ENCODE measurements around the gene RAB40B.

RAB40B gene

DNA sequence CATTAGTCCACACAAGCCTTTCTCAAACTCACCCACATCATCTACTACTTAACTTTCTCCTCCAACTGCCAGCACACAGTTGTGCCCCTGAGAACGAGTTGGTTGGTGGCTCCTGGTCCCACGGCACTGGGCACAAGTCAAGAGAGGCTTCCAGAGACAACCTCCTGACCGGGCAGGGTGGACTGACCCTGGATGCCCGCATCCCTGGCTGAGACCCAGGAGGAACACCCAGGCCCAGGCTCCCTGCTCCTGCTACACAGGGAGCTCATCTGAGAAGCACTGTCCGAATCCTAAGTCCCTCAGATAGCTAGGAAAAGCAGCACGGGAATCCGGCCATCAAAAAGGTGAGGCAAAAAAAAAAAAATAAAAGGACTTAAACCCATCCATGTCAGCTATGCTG is 79.3 kb downstream of the RAB40B start (continued):
- TF ChIP-seq ZFP30 (CRISPR knock-in tag; IDR thresholded peaks at IDR 0.05), result no peak
- TF ChIP-seq, protein P1, sequence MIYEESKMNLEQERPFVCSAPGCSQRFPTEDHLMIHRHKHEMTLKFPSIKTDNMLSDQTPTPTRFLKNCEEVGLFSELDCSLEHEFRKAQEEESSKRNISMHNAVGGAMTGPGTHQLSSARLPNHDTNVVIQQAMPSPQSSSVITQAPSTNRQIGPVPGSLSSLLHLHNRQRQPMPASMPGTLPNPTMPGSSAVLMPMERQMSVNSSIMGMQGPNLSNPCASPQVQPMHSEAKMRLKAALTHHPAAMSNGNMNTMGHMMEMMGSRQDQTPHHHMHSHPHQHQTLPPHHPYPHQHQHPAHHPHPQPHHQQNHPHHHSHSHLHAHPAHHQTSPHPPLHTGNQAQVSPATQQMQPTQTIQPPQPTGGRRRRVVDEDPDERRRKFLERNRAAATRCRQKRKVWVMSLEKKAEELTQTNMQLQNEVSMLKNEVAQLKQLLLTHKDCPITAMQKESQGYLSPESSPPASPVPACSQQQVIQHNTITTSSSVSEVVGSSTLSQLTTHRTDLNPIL (CRISPR knock-in tag; IDR thresholded peaks at IDR 0.05; ENCODE audit: low read depth), result no peak

DNA sequence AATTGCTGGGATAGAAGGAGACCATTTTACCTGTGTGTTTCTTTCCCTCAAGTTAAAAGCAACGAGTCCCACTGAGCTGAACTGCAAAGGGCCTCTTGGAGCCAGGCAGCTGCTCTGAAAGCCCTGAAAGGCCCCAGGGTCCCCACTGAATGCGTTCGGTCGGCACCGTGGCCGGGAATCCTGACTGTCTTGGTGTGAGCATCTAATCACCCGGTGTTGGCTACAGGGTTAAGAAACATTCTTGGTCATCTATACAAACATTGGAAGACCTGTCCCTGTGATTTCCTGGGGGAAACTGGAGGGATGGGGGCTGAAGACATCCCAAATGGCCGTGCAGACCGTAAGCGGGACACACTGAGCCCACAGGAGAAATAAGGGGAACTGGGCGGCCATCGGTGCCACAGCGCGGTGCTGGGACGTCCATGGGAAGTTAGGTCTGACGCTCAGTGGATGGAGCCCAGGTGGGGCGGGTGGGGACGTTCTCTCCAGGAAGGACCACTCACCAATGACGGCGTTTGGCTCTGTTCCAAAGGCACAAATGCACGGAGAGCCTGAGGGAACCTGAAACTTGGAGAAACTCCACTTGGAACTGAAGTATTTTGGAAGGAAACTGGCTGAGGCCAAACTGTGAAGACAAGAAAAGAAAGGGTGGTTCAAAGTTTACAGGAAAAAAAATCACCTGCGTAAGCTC is 82.3 kb downstream of the RAB40B start:
- TF ChIP-seq ESRRG (CRISPR knock-in tag; IDR thresholded peaks at IDR 0.05) (no peak), SNAI2 (CRISPR knock-in tag; IDR thresholded peaks at IDR 0.05) (no peak), ZNF8 (CRISPR knock-in tag; IDR thresholded peaks at IDR 0.05) (no peak), ZFP3 (CRISPR knock-in tag; IDR thresholded peaks at IDR 0.05) (no peak), RARB (CRISPR knock-in tag; IDR thresholded peaks at IDR 0.05) (no peak), CSDC2 (CRISPR knock-in tag; IDR thresholded peaks at IDR 0.05) (no peak), ZFP30 (CRISPR knock-in tag; IDR thresholded peaks at IDR 0.05) (no peak), GLIS3 (CRISPR knock-in tag; IDR thresholded peaks at IDR 0.05) (no peak), ZNF70 (CRISPR knock-in tag; IDR thresholded peaks at IDR 0.05) (no peak), ARNTL (CRISPR knock-in tag; IDR thresholded peaks at IDR 0.05; ENCODE audit: borderline replicate concordance, low read depth) (no peak), TOX (CRISPR knock-in tag; IDR thresholded peaks at IDR 0.05; ENCODE audit: borderline replicate concordance) (no peak), ZC3H10 (CRISPR knock-in tag; IDR thresholded peaks at IDR 0.05) (no peak), ZNF565 (CRISPR knock-in tag; conservative IDR thresholded peaks at IDR 0.05; ENCODE audit: low read depth) (no peak), TCF4 (CRISPR knock-in tag; IDR thresholded peaks at IDR 0.05; ENCODE audit: borderline replicate concordance) (no peak)
- TF ChIP-seq, protein P1 (CRISPR knock-in tag; IDR thresholded peaks at IDR 0.05; ENCODE audit: low read depth), result no peak
- TF ChIP-seq, protein P2, sequence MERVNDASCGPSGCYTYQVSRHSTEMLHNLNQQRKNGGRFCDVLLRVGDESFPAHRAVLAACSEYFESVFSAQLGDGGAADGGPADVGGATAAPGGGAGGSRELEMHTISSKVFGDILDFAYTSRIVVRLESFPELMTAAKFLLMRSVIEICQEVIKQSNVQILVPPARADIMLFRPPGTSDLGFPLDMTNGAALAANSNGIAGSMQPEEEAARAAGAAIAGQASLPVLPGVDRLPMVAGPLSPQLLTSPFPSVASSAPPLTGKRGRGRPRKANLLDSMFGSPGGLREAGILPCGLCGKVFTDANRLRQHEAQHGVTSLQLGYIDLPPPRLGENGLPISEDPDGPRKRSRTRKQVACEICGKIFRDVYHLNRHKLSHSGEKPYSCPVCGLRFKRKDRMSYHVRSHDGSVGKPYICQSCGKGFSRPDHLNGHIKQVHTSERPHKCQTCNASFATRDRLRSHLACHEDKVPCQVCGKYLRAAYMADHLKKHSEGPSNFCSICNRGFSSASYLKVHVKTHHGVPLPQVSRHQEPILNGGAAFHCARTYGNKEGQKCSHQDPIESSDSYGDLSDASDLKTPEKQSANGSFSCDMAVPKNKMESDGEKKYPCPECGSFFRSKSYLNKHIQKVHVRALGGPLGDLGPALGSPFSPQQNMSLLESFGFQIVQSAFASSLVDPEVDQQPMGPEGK (CRISPR knock-in tag; IDR thresholded peaks at IDR 0.05; ENCODE audit: borderline replicate concordance), result no peak
- TF ChIP-seq, protein P3, sequence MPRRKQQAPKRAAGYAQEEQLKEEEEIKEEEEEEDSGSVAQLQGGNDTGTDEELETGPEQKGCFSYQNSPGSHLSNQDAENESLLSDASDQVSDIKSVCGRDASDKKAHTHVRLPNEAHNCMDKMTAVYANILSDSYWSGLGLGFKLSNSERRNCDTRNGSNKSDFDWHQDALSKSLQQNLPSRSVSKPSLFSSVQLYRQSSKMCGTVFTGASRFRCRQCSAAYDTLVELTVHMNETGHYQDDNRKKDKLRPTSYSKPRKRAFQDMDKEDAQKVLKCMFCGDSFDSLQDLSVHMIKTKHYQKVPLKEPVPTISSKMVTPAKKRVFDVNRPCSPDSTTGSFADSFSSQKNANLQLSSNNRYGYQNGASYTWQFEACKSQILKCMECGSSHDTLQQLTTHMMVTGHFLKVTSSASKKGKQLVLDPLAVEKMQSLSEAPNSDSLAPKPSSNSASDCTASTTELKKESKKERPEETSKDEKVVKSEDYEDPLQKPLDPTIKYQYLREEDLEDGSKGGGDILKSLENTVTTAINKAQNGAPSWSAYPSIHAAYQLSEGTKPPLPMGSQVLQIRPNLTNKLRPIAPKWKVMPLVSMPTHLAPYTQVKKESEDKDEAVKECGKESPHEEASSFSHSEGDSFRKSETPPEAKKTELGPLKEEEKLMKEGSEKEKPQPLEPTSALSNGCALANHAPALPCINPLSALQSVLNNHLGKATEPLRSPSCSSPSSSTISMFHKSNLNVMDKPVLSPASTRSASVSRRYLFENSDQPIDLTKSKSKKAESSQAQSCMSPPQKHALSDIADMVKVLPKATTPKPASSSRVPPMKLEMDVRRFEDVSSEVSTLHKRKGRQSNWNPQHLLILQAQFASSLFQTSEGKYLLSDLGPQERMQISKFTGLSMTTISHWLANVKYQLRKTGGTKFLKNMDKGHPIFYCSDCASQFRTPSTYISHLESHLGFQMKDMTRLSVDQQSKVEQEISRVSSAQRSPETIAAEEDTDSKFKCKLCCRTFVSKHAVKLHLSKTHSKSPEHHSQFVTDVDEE (CRISPR knock-in tag; IDR thresholded peaks at IDR 0.05), result no peak
- TF ChIP-seq, protein P4, sequence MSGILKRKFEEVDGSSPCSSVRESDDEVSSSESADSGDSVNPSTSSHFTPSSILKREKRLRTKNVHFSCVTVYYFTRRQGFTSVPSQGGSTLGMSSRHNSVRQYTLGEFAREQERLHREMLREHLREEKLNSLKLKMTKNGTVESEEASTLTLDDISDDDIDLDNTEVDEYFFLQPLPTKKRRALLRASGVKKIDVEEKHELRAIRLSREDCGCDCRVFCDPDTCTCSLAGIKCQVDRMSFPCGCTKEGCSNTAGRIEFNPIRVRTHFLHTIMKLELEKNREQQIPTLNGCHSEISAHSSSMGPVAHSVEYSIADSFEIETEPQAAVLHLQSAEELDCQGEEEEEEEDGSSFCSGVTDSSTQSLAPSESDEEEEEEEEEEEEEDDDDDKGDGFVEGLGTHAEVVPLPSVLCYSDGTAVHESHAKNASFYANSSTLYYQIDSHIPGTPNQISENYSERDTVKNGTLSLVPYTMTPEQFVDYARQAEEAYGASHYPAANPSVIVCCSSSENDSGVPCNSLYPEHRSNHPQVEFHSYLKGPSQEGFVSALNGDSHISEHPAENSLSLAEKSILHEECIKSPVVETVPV (CRISPR knock-in tag; IDR thresholded peaks at IDR 0.05), result no peak
- ATAC-seq, result no peak

DNA sequence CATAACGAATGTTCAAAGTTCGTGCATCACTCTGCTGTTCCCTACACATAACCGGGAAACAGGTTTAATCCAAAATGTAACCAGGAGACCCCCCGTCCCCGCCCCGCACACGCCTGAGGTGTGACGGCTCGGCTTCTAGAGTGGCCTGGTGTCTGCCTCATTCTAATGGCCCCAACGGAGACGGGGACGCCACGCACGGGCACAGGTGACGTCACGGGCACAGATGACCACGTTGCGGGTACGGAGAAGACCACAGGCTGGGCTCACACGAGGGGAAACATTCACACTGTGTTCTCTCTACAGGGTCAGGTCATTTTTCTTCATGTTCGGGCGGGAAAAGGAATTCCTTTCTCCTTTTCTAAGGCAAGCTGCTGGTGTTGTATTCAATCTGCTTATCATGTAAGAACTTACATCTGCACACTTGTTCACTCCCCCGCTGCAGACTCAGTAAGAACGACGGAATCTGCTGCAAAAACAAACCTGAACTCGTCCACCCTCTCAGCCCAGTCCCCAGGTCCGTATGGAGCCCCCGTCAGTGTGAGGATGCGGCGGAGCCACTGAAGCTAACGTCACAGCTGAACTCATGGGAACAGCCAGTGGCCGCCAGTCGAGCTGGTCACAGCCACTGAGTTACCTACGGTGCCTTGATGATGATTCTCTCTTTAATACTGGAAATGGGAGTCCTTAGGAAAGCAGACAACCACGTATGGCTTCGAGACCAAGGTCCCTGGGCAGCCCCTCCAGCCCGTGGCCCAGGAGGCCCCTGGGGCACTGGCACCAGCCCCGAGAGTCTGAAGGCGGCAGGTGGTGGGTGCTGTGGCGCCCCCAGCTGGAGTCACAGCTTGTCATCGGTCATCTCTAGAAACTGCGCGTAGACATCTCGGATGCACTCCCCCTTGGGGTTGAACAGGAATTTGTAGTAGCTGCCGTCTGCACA is 83.1 kb downstream of the RAB40B start:
- ATAC-seq, result no peak

More for the DNA sequence above, 83.1 kb downstream of the RAB40B start:
- TF ChIP-seq, protein P3 (CRISPR knock-in tag; IDR thresholded peaks at IDR 0.05), result no peak

Measured in SK-N-SH treated with all-trans-retinoic acid at 6 μM for 48 hours (cell line).